K562 (cell line): ENCODE measurements around the gene DNAAF1. TPM values are rescaled to one million over a fixed set of nuclear protein-coding genes. Genes with fewer than 3 reads are reported as not detected.

Source experiments
- ATAC-seq: fragments of 200-7000 bp; cut with Tn5 transposase; 3 replicates; pipeline ENCODE4 v1.9.1; 2020; ENCODE audit warnings: moderate library complexity
- BruUV-seq: library from RNA; stranded (reverse); fragments of 400-500 nt; replicated peaks from 2 replicates; lab custom pipeline; 2021; lab: Mats Ljungman, UMichigan
- CTCF ChIA-PET: fragments of 300-600 bp; formaldehyde crosslinking; extraction: SDS; loops from one replicate; lab custom pipeline; 2021; ENCODE audit warnings: low intra/inter-chr PET ratio; lab: Yijun Ruan, JAX
- POLR2A ChIA-PET: fragments of 300-600, 350-650 bp; sonication (Branson Sonifier 250); formaldehyde crosslinking; extraction: SDS; loops from one replicate; lab custom pipeline; 2021; ENCODE audit warnings: antibody characterized with exemption, inconsistent platforms; lab: Yijun Ruan, JAX
- DNase-seq, 4 experiments: peaks; one replicate each; pipeline versions ENCODE4 v3.0.0 to v3.0.0-alpha.2; 2011 to 2018; ENCODE audit warnings: low spot score in 3 of 4, mixed read lengths in 3 of 4; ENCODE audit errors: extremely low read depth in 1 of 4
- FAIRE-seq: peaks from 2 replicates; lab custom pipeline; 2011; peaks lifted over from hg19 to GRCh38; lab: Jason Lieb, UNC
- H2AFZ ChIP-seq: 2 replicates; pipeline ENCODE4 v1.6.0; 2011; ENCODE audit warnings: low read depth, low read length, control low read depth, inconsistent platforms
- H3K27ac ChIP-seq: fragments of 200-600 bp; 3 replicates; pipeline ENCODE4 v1.8.0; 2011; ENCODE audit warnings: low read depth, mild to moderate bottlenecking, control low read depth, inconsistent platforms, low read length, moderate library complexity, mixed read lengths; ENCODE audit errors: extremely low read depth
- H3K27me3 ChIP-seq, 2 experiments: fragments of 300-600 bp in 1 of 2; 2 replicates in 1 of 2; 3 replicates in 1 of 2; pipeline versions ENCODE4 v1.6.0 to v1.8.0; 2011; ENCODE audit warnings: inconsistent platforms in 2 of 2, low read length in 2 of 2, mild to moderate bottlenecking in 1 of 2, mixed read lengths in 1 of 2, moderate library complexity in 1 of 2; ENCODE audit not compliant: control insufficient read depth in 2 of 2, insufficient read depth in 2 of 2
- H3K36me3 ChIP-seq: fragments of 300-600 bp; 3 replicates; pipeline ENCODE4 v1.8.0; 2011; ENCODE audit warnings: mild to moderate bottlenecking, low read length, inconsistent platforms; ENCODE audit not compliant: control insufficient read depth, insufficient read depth
- H3K4me1 ChIP-seq, 2 experiments: fragments of 200-600 bp in 1 of 2; replicated peaks in 1 of 2; 2 replicates in 1 of 2; 3 replicates in 1 of 2; pipeline versions ENCODE4 v1.5.1 to v1.8.0; 2011; ENCODE audit warnings: inconsistent platforms in 2 of 2, low read length in 2 of 2, mild to moderate bottlenecking in 1 of 2, mixed read lengths in 1 of 2, moderate library complexity in 1 of 2; ENCODE audit not compliant: control insufficient read depth in 2 of 2, insufficient read depth in 2 of 2
- H3K4me2 ChIP-seq: 2 replicates; pipeline ENCODE4 v1.6.1; 2011; ENCODE audit warnings: low read length, control low read depth, inconsistent platforms, mixed read lengths; ENCODE audit not compliant: insufficient read depth
- H3K4me3 ChIP-seq: fragments of 200-600 bp; sonication (generic), shearing (Covaris generic); 2 replicates; pipeline ENCODE4 v1.5.1; 2016; ENCODE audit warnings: control low read depth, inconsistent platforms
- H3K79me2 ChIP-seq: fragments of 200-600 bp; 3 replicates; pipeline ENCODE4 v1.8.0; 2011; ENCODE audit warnings: low read length, inconsistent platforms; ENCODE audit not compliant: control insufficient read depth, insufficient read depth
- H3K9ac ChIP-seq, 2 experiments: 2 replicates each; pipeline versions ENCODE4 v1.6.0 to v1.6.1; 2011; ENCODE audit warnings: low read depth in 2 of 2, low read length in 2 of 2, control low read depth in 1 of 2, inconsistent platforms in 1 of 2, mild to moderate bottlenecking in 1 of 2, mixed read lengths in 1 of 2; ENCODE audit not compliant: insufficient read depth in 1 of 2
- H3K9me1 ChIP-seq: one replicate; pipeline ENCODE4 v1.6.0; 2011; ENCODE audit warnings: inconsistent platforms, mild to moderate bottlenecking, low read length, moderate library complexity; ENCODE audit not compliant: control insufficient read depth, insufficient read depth
- H3K9me3 ChIP-seq: replicated peaks from 2 replicates; pipeline ENCODE4 v1.5.1; 2011; ENCODE audit warnings: low read depth, low read length, inconsistent platforms; ENCODE audit not compliant: control insufficient read depth, insufficient read depth
- H4K20me1 ChIP-seq: replicated peaks from 2 replicates; pipeline ENCODE4 v1.6.1; 2011; ENCODE audit warnings: low read length, inconsistent platforms, mixed read lengths; ENCODE audit not compliant: control insufficient read depth, insufficient read depth
- CC2D1A ChIP-seq: fragments of 450-650 bp; IDR thresholded peaks from 2 replicates; pipeline ENCODE4 v1.6.1; 2017; ENCODE audit warnings: mild to moderate bottlenecking
- CHD4 ChIP-seq: fragments of 200-600 bp; sonication (generic); IDR thresholded peaks from 3 replicates; pipeline ENCODE4 v1.6.1; 2012; ENCODE audit warnings: low read depth, mild to moderate bottlenecking, mixed read lengths, low read length, inconsistent platforms; ENCODE audit not compliant: insufficient read depth, insufficient replicate concordance, poor library complexity, severe bottlenecking
- COPS2 ChIP-seq: fragments of 450-650 bp; conservative IDR thresholded peaks from 2 replicates; pipeline ENCODE4 v1.6.1; 2016; ENCODE audit warnings: mild to moderate bottlenecking, moderate library complexity
- CTCF ChIP-seq, 3 experiments: IDR thresholded peaks in 2 of 3; conservative IDR thresholded peaks in 1 of 3; 2 replicates each; pipeline ENCODE4 v1.5.1; 2011 to 2012; ENCODE audit warnings: low read length in 3 of 3, mild to moderate bottlenecking in 3 of 3, control low read depth in 2 of 3, improper control_type of control experiment in 1 of 3, inconsistent platforms in 1 of 3, low read depth in 1 of 3, mixed read lengths in 1 of 3, moderate library complexity in 1 of 3; ENCODE audit not compliant: insufficient read depth in 2 of 3
- EP400 ChIP-seq: fragments of 450-650 bp; IDR thresholded peaks from 2 replicates; pipeline ENCODE4 v1.6.1; 2017; ENCODE audit warnings: antibody characterized with exemption, mild to moderate bottlenecking, moderate library complexity
- FOXA3 ChIP-seq, 2 experiments: fragments of 450-650 bp in 1 of 2; sonication (generic) in 1 of 2; formaldehyde crosslinking; IDR thresholded peaks in 1 of 2; conservative IDR thresholded peaks in 1 of 2; 2 replicates each; pipeline versions ENCODE4 v1.4.0 to v1.8.0; 2020 to 2022; ENCODE audit warnings: mild to moderate bottlenecking in 2 of 2, missing genetic modification reagents in 1 of 2
- KLF6 ChIP-seq: fragments of 250-450 bp; sonication (Bioruptor Pico); IDR thresholded peaks from 2 replicates; pipeline ENCODE4 v1.4.0; 2020; ENCODE audit warnings: mild to moderate bottlenecking, moderate library complexity, borderline replicate concordance
- MAZ ChIP-seq, 2 experiments: fragments of 450-650 bp in 1 of 2; sonication (generic) in 1 of 2; formaldehyde crosslinking; IDR thresholded peaks in 1 of 2; conservative IDR thresholded peaks in 1 of 2; 2 replicates each; pipeline versions ENCODE4 v1.4.0 to v1.5.0; 2020; ENCODE audit warnings: mild to moderate bottlenecking in 1 of 2, missing genetic modification reagents in 1 of 2
- PKNOX1 ChIP-seq: fragments of 450-650 bp; IDR thresholded peaks from 2 replicates; pipeline ENCODE4 v1.6.1; 2016
- PTBP1 ChIP-seq: fragments of 200-400 bp; formaldehyde crosslinking; IDR thresholded peaks from 2 replicates; pipeline ENCODE4 v1.6.1; 2017; ENCODE audit warnings: low read depth, low read length
- TARDBP ChIP-seq: fragments of 450-650 bp; IDR thresholded peaks from 2 replicates; pipeline ENCODE4 v1.6.1; 2016
- ZKSCAN1 ChIP-seq: fragments of 150-350 bp; IDR thresholded peaks from 2 replicates; pipeline ENCODE4 v1.6.1; 2016; ENCODE audit warnings: low read depth, low read length
- ZNF592 ChIP-seq: fragments of 450-650 bp; IDR thresholded peaks from 2 replicates; pipeline ENCODE4 v1.6.1; 2017; ENCODE audit warnings: antibody characterized with exemption, mild to moderate bottlenecking
- WGBS: fragments of 100-300 bp; shearing (Covaris generic); methylation state at CpG from one replicate; pipeline ENCODE4 v1.1.6; 2016; ENCODE audit warnings: low coverage, mixed read lengths; ENCODE audit not compliant: insufficient coverage; ENCODE audit errors: missing lambda C conversion rate; 5-methylcytosine and 5-hydroxymethylcytosine counted together
- in situ Hi-C: fragments of 300-500 bp; cut with MboI; formaldehyde crosslinking; loops from 4 replicates; pipeline ENCODE4 v1.15.0; 2018; ENCODE audit warnings: inconsistent platforms, mixed read lengths
- intact Hi-C: fragments of 100-400 bp; cut with micrococcal nuclease; formaldehyde crosslinking; loops from 2 replicates; pipeline ENCODE4 v1.14.2; 2022
- polyA plus RNA-seq, 8 experiments: library from polyadenylated mRNA; depleted of rRNA in 4 of 8; stranded (reverse) in 5 of 8; unstranded in 3 of 8; fragments of >200 nt; fragmentation: Nextera tagmentation in 2 of 8; fragmentation: Illumina TruSeq in 1 of 8; extraction: Ambion mirVana in 2 of 8; extraction: Trizol in 1 of 8; gene quantifications; 2 replicates each; pipeline versions ENCODE4 v1.2.1 to v1.2.3, GENCODE V29; 2011 to 2014; ENCODE audit warnings: inconsistent platforms in 1 of 8, missing spikeins in 1 of 8
- total RNA-seq, 7 experiments: library from RNA; depleted of rRNA in 6 of 7; stranded (reverse); fragments of >200 nt in 6 of 7; fragmentation: Illumina TruSeq in 2 of 7; extraction: Trizol in 2 of 7; gene quantifications; 2 replicates each; pipeline versions ENCODE4 v1.2.1 to v1.2.3, GENCODE V29; 2011 to 2021; ENCODE audit warnings: low replicate concordance in 1 of 7

Gene DNAAF1
- total and polyA plus RNA-seq, 9 of the 15 experiments (the other 6 are each of a cell fraction or from before 2014, with no cell fraction given) = 0.01 TPM; not detected in 8

GRCh38 chr16:84144209-84144858, 774 bp upstream of the DNAAF1 start:
- Histone ChIP-seq H2AFZ (peak overlapping the region; percentile 78), H3K9me1 (no peaks in the 10 kb centered on the region), H4K20me1 (no peaks in the 10 kb centered on the region), H3K4me2 (peak overlapping the region; percentile 85), H3K4me3 (peak overlapping the region; percentile 75), H3K27me3 (peaks cover 4 to 13% of the 10 kb centered on the region in 2 experiments; a peak in 3 of 5 replicates), H3K4me1 (peaks cover 10 to 30% of the 10 kb centered on the region in 2 experiments; a peak in 4 of 5 replicates), H3K9me3 (no peaks in the 10 kb centered on the region), H3K36me3 (no peaks in the 10 kb centered on the region), H3K79me2 (peaks cover 36% of the 10 kb centered on the region), H3K27ac (peak overlapping the region; percentile 61; the same call in 2 of the 3 replicates), H3K9ac (peak overlapping the region; percentile 57 to 83)
- CTCF ChIA-PET = interaction anchor here (0.5 to 1.6 kb wide), 3 partner anchors 11 to 56 kb away, joined by 3 read pairs; no protein-coding TSS in a partner anchor
- 1% methylated on average over 32 of the region's 39 CpGs for WGBS
- peak; percentile 51 to 63 (median 54) for DNase-seq
- no peak for FAIRE-seq
- intact Hi-C loops (loop anchor here (2.0 kb wide), 1 partner anchor 60 kb away; no protein-coding TSS in a partner anchor), in situ Hi-C loops (no loop called here)
- TSS peak; percentile 55 for BruUV-seq
- peak; percentile 57 for ATAC-seq
- POLR2A ChIA-PET = interaction anchor here (0.7 to 1.0 kb wide), 3 partner anchors 12 to 28 kb away, joined by 3 to 8 read pairs (median 4); partner anchors contain the start of gene MBTPS1
- TF ChIP-seq TARDBP (no peak), COPS2 (no peak), CC2D1A (no peak), ZKSCAN1 (no peak), CTCF (IDR thresholded peaks at IDR 0.05 in 2 of 3, conservative IDR thresholded peaks at IDR 0.05 in 1 of 3; ENCODE audit: insufficient read depth in 2 of 3, low read depth in 1 of 3, low read length in 3 of 3) (peak; percentile 18 to 45 (median 35); a peak in 4 of 6 replicates), ZNF592 (no peak), EP400 (0 out of 2 replicates have a peak, but pooled peaks have one; percentile 26), MAZ (CRISPR knock-in tag; conservative IDR thresholded peaks at IDR 0.05 in 1 of 2, IDR thresholded peaks at IDR 0.05 in 1 of 2) (no peak), PTBP1 (no peak), CHD4 (no peak), FOXA3 (CRISPR knock-in tag; conservative IDR thresholded peaks at IDR 0.05 in 1 of 2, IDR thresholded peaks at IDR 0.05 in 1 of 2) (no peak), KLF6 (no peak), PKNOX1 (no peak; the same call in 1 of the 2 replicates)
